SHP77 (cell line): ENCODE data around the gene HDC.

ENCODE experiments used
- DNase-seq, 2 experiments: peaks; one replicate each; lab custom pipeline; 2025; lab: John Stamatoyannopoulos, UW

HDC gene

GRCh38 chr15:50265620-50266019 is at the start of gene HDC:
HDC (minus strand) TSS chr15:50265726; CDS start chr15:50265623, 103 bp downstream.
- DNase-seq: no peak

GRCh38 chr15:50312636-50313035 is 47.1 kb upstream of the HDC start:
- DNase-seq: no peak

- no peak for DNase-seq
Measured at GRCh38 chr15:50307799-50308198, 42.3 kb upstream of the HDC start.

GRCh38 chr15:50304836-50305235 is 39.3 kb upstream of the HDC start:
- DNase-seq: no peak

GRCh38 chr15:50302581-50302980 is 37.1 kb upstream of the HDC start:
- no peak for DNase-seq

GRCh38 chr15:50298340-50298739 is 32.8 kb upstream of the HDC start:
- no peak for DNase-seq

GRCh38 chr15:50295966-50296365 is 30.4 kb upstream of the HDC start:
- DNase-seq: no peak

- no peak for DNase-seq
Measured at GRCh38 chr15:50289749-50290148, 24.2 kb upstream of the HDC start.

- DNase-seq: no peak
Measured at GRCh38 chr15:50287324-50288116, 22.0 kb upstream of the HDC start.

- no peak for DNase-seq
Measured at GRCh38 chr15:50281427-50281826, 15.9 kb upstream of the HDC start.

GRCh38 chr15:50280271-50280670 is 14.7 kb upstream of the HDC start:
- DNase-seq: no peak

- DNase-seq: no peak
Measured at GRCh38 chr15:50278496-50278895, 13.0 kb upstream of the HDC start.

- no peak for DNase-seq
Measured at GRCh38 chr15:50277370-50277769, 11.8 kb upstream of the HDC start.

- no peak for DNase-seq
Measured at GRCh38 chr15:50275908-50276307, 10.4 kb upstream of the HDC start.

GRCh38 chr15:50275091-50275490 is 9.6 kb upstream of the HDC start:
- no peak for DNase-seq

- no peak for DNase-seq
Measured at GRCh38 chr15:50267577-50267976, 2.1 kb upstream of the HDC start.

GRCh38 chr15:50262533-50262932 is 3.0 kb downstream of the HDC start:
- no peak for DNase-seq

GRCh38 chr15:50261981-50262380 is 3.5 kb downstream of the HDC start:
- DNase-seq: no peak

- DNase-seq: no peak
Measured at GRCh38 chr15:50260969-50261496, 4.5 kb downstream of the HDC start.

GRCh38 chr15:50259276-50259675 is 6.2 kb downstream of the HDC start:
- DNase-seq: no peak

- DNase-seq: no peak
Measured at GRCh38 chr15:50257924-50258323, 7.6 kb downstream of the HDC start.

GRCh38 chr15:50257332-50257731 is 8.2 kb downstream of the HDC start:
- DNase-seq: no peak

GRCh38 chr15:50256188-50257041 is 9.1 kb downstream of the HDC start:
- DNase-seq: no peak
